GM12875 (cell line): ENCODE data around the gene ANKRD37.
"Not testable (repeated sequence)": the region's sequence is repeated elsewhere in the genome, so short reads cannot be mapped to it uniquely, and the experiment has no call there.

ENCODE experiments used
- H3K4me3 ChIP-seq: one replicate; pipeline ENCODE4 v1.5.1; 2011; ENCODE audit warnings: low read depth, low read length, control low read depth
- TF ChIP-seq, protein P1 (sequence below): IDR thresholded peaks from 2 replicates; pipeline ENCODE4 v1.5.1; 2011; ENCODE audit warnings: low read depth, mild to moderate bottlenecking, control low read depth, inconsistent platforms, low read length, moderate library complexity, borderline replicate concordance; ENCODE audit not compliant: insufficient read depth

ANKRD37 gene

DNA sequence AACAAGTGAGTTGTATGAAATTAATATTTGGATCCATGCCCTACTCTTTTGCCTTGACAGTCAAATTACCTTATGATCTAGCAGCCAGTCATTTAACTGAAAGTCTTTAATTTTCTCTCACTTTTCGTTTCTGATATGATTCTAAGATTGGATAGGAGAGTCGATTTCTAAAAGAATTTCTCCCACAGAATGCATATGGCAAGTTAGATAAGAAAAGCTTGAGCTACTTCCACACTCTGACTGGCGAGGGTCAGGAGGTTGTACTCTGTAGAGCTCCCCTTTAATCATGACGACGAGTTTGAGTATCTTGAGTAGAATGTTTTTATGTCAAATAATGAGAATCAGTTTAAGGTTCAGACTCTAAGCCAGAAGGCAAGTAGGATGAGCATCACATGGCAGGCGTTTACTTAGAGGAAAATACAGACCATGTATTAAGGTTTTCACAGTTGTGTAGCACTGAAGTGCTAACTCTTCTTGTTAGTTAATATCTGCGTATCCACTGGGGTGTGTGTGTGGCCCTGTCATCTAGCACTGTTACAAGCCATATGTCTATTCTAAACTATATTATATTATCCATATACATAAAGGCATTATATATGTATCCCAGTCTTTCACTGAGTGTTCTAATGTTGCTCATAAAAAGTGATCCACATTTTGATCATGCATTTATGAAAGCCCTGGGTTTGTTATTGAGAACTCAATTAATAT lies 38.8 kb upstream of the ANKRD37 start:
- TF ChIP-seq, protein P1, sequence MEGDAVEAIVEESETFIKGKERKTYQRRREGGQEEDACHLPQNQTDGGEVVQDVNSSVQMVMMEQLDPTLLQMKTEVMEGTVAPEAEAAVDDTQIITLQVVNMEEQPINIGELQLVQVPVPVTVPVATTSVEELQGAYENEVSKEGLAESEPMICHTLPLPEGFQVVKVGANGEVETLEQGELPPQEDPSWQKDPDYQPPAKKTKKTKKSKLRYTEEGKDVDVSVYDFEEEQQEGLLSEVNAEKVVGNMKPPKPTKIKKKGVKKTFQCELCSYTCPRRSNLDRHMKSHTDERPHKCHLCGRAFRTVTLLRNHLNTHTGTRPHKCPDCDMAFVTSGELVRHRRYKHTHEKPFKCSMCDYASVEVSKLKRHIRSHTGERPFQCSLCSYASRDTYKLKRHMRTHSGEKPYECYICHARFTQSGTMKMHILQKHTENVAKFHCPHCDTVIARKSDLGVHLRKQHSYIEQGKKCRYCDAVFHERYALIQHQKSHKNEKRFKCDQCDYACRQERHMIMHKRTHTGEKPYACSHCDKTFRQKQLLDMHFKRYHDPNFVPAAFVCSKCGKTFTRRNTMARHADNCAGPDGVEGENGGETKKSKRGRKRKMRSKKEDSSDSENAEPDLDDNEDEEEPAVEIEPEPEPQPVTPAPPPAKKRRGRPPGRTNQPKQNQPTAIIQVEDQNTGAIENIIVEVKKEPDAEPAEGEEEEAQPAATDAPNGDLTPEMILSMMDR: no peak
- no peak overlapping the region for H3K4me3 ChIP-seq

DNA sequence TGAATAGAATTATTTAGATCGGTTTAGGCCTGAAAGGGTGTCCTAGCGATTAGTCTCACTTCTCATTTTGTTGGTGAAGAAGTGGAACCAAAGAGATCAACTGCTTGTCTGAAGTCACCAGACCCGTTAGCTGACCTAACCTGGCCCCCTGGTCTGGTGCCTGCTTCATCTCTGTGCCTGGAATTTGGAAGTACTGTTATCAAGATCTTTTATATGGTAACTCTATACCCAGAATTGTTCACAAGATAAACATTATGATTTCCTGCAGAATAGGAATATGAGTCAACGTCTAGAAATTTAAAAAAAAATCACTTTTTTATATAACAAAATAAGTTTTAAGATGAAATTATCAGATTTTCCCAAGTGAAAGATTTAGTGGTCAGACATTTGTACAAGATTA lies 38.1 kb upstream of the ANKRD37 start:
- H3K4me3 ChIP-seq: no peak overlapping the region
- TF ChIP-seq, protein P1: no peak

DNA sequence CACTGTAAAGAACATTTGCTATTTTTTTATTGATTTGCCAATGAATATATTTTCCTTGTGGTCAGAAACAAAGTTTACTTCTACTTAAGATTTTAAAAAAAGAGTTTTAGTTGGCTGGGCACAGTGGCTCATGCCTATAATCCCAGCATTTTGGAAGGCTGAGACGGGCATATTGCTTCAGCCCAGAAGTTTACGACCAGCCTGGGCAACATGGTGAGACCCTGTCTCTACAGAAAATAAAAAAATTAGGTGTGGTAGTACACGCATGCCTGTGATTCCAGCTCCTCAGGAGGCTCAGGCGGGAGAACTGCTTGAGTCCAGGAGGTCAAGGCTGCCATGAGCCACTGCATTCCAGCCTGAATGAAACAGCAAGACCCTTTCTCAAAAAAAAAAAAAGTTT lies 37.7 kb upstream of the ANKRD37 start:
- TF ChIP-seq, protein P1: no peak
- no peak overlapping the region for H3K4me3 ChIP-seq

DNA sequence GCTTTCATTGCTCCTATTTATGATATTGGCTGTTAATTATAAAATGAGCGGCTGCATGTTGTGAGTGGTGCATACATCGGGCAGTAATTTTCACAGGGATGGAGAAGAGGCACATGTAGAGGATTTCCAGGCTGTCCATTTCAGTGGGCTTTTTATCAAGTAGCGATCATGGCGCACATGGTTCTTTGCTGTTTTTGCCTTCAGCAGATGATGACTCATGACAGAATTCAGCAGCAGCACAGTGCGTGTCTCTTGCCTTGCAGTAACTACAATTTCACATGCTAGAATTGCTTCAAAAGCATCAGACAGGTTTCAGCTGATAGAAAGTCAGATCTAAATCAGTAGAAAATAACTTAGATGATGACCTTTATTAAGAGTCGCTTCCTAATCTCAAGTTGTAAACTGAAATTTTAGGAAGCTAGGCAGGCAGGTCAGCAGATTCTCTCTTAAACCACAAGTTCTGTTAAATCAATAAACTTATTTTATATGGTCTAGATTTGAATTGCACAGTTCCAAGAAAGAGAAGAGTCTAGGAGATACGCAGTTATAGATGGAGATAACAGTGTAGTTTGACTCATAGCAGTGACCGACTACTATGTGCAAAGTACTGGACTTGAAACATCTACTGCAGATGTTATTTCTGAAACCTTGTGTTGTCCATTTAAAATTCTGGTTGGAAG lies 36.7 kb upstream of the ANKRD37 start:
- H3K4me3 ChIP-seq: no peak overlapping the region
- TF ChIP-seq, protein P1: no peak

DNA sequence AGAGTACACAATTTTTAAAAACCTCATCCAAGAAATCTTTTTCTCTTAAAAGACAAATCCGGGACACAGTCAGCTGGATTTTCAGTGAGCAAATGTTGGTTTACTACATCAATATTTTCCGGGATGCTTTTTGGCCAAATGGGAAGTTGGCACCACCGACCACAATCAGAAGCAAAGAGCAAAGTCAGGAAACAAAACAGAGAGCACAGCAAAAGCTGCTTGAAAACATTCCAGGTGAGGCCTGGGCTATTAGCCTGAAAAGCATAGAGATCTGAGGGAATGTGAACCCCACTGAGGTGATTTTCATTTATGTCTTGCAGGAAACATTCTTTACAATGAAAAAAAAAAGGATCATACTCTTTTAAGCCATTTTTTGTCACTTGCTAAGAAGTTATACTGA lies 34.8 kb upstream of the ANKRD37 start:
- TF ChIP-seq, protein P1: no peak

DNA sequence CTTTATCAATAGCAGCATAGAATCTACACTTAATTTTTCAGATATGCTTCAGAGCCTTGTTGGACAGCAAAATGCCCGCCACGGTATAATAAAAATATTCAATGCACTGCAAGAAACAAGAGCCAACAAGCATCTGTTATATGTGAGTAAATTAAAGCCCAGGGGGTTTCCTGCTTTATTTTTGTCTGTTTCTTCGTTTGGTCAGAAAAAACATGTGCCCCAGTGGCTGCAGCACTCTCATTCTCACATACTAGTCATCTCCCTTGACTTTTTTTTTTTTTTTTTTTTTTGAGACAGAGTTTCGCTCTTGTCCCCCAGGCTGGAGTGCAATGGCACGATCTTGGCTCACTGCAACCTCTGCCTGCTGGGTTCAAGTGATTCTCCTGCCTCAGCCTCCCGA lies 34.1 kb upstream of the ANKRD37 start:
- H3K4me3 ChIP-seq: not testable (repeated sequence)

More for the DNA sequence above, 34.8 kb upstream of the ANKRD37 start:
- H3K4me3 ChIP-seq: no peak overlapping the region

DNA sequence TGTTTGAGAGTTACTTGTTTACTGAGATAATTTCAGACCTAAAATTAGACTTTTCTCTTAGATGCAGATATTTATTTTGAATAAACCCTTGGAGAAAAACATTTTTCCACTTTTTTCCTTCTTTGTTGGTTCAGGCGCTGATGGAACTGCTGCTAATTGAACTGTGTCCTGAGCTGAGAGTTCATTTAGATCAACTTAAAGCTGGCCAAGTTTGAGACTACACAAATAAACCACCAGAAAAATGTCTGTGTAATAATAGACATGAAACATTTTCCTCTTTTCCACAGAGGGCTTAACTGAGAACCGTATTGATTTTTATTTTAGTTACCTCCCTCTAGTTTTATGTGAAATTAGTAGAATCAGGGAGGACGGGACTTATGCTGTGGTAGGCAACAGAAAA lies 33.4 kb upstream of the ANKRD37 start:
- H3K4me3 ChIP-seq: no peak overlapping the region
- TF ChIP-seq, protein P1: no peak
